Cerebellar cortex (tissue), 1 donor: Measurements from ENCODE around the gene PRM1.

Experiments used
- DNase-seq: peaks from one replicate; pipeline ENCODE4 v3.0.0-alpha.2; 2015; ENCODE audit warnings: low spot score

Gene PRM1

DNA sequence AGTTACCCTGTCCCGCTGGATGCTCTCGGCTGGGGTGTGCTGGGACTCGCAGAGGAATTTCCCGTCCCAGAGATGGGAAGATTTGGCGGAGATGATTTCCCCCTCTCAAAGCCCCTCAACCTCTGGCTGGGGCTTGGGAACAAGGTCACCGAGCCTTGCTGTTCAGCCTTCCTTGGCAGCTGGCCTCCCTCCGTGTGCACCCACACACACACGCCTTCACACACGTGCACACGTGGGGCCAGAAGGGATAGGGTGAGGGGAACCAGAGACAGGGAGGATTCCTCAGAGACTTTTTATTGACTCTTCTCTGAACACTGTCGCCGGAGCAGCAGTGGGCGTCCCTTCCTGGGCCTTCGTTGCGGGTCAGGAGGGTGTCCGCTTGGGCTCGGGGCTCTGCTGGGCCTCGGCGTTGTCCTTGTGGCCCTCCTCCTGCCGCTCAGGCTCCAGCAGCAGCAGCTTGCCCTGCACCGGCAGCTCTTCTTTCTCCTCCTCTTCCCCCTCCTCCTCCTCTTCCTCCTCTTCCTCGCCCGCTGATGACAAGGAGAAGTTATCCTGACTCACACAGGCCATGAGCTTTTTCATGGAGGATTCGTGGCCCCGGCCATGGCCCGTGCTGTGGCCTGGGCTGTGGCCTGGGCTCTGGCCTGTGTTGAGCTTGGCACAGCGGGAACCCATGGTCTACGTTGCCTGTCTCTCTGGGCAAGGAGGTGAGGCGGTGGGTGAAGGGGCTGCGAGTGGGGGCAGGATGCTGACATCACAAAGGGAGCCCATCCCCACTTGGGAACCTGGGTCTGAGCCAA lies 8.0 kb downstream of the PRM1 start, which contains the start of gene PRM3:
Gene PRM3 (minus strand): TSS at position 709 of the 800 bp plus-strand sequence. CDS start 34 bp downstream, at position 675.
- DNase-seq: no peak

DNA sequence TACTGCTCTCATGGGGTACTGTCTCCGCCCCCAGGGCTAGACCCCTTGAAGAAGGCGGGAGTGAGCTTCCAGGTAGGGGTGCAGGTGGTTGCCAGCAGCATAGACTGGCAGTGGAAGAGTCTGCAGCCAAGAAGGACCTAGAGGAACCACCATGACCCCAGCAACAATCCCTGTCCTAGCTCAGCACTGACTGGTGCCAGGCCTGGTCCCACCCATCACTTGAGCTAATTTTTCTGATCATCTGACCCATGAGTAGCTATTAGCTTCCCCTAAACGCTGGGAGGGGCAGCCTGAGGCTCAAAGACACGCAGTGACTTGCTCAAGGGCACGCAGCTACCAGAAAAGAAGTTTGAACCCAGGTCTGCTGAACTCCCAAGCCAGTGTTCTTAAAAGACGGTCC lies 8.6 kb downstream of the PRM1 start:
- no peak for DNase-seq

DNA sequence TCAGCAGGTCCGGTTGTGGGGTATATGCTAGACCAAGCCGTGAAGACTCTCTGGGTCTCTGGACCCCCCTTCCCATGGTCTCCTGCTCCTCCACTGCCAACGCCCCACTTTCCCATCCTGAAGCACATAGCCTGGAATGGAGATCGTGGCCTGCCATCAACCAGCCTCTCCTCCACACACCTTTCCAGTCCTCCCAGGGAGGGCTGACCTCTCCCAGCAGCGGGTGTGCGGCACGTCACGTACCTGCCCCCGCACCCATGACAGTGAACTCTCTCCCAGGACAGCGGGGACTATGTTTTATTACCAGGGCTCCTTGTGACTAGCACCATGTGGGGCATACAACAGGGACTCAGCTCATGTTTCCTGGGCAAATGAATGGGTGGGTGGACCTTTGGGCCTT lies 9.5 kb downstream of the PRM1 start:
- DNase-seq: no peak

DNA sequence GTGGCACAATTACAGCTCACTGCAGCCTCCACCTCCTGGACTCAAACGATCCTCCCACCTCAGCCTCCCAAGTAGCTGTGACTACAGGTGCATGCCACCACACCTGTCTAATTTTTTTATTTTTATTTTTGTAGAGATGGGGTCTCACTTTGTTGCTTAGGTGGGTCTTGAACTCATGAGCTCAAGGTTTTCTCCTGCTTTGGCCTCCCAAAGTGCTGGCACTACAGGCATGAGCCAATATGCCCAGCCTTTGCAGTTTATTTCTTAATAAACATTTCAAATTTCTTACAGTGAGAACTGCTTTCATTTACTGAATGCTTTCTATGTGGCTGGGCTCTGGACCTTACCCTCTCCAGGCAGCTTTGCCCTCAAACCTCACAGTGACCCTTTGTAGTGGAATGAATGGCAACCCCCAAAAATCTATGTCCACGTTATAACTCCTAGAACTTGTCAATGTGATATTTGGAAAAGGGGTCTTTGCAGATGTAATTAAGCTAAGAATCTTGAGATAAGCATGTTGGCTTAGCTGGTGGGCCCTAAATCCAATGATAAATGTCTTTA lies 10.4 kb downstream of the PRM1 start:
- no peak for DNase-seq

DNA sequence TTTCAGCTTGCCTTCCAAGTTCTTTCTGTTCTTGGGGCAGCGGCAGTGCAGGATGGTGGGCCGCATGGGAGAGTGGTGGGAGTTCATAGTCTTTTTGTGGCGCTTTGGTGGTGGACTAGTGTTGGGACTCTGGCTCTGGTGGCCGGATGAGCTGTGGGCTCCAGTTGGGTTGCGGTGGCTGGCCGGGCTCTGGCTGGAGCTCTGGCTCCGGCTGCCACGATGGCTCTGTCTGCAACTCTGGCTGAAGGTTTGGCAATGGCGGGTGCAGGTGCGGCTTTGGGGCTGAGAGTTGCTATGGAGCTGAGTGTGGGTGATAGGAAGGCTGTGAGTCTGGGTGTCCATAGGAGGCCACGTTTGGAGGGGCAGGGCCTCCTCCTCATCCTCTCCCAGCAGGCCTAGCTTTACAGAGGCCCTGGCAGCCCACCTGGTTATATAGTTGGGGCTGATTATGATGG lies 12.2 kb downstream of the PRM1 start, which contains the start of gene TNP2:
Gene TNP2 (minus strand): TSS at position 405 of the 455 bp plus-strand sequence. CDS start 63 bp downstream, at position 342.
- DNase-seq: no peak

DNA sequence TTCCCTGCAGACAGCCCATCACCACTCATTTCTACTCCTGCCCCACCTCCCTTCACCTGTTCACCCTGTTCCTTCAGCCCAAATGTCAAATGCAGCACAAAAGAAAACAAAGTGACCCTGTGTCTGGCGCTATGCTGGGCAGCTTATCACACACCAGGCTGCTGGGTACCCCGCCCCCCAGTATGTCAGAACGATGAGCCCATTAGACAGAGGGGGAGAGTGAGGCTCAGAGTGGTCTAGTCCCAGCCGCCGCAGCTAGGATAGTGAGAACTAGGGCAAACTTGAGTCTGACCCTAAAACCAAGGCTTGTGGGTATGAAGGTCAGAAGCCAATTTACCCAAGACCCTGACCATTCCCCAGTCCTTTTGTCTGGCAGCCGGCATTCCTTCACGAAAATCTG lies 16.0 kb downstream of the PRM1 start:
- DNase-seq: no peak

DNA sequence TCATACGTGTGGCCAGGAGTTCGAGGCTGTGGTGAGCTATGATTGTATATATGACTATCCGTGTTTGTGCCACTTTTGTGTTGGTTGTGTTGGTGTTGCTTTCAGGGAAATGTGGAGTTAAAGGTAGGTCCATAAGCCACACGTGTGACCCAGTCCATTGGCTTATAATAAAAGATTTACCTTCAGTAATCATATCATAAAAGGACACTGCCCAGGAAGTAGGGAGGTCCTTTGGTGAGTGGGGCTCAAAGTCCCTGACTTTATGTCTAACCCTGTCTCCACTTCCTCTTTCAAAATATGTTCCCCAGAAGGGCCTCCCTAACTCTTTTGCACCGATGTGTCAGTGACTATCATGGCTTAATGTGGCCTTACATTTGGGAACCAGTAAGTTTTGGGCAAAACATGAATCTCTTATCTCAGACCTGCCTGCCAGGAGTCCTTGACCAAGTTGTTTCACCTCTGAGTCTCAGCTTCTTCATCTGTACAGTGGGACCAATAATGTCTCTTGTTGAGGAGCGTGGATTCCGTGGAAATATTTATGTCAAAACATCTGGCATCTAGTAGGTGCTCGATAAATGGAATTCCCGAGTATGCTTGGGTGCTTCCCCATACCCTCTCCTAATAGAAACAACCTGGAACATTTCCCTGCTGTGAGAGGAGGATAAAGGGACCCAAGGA lies 16.8 kb downstream of the PRM1 start:
- no peak for DNase-seq

DNA sequence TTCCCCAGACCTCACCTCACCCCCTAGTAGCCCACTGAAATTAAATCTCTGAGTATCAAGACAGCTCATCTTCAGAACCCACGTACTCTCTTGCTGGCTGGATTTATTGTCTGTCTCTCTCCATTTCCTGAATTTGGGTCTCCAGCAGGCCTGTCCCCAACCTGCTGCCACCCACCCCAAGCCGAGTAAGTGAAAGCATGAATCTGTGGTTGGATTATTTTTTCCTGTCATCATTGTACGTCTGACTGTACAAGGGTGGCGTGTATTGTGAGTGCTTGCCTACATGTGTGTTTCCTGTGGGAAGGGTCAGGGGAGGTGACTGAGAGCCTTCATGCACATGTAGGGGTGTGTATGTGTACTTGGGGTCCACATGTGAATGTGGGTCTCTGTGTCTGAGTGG lies 17.4 kb downstream of the PRM1 start:
- no peak for DNase-seq

DNA sequence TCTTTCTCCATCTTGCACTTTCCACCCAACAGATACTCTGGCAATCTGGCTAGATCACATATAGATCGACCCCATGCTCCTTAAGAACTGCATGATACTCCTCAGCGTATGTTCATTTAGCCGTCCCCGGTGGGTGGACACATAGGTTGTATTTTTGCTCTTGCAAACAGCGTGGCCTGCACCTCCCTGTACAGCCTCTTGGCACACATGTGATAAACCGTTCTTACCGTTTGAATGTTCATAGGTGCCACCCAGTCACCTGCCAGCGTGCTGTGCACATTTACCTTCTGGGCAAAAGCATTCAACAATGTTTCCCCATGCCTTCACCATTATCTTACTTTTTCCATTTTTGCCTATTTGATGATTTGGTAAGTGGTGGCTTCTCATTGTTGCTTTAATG lies 18.2 kb downstream of the PRM1 start:
- no peak for DNase-seq

DNA sequence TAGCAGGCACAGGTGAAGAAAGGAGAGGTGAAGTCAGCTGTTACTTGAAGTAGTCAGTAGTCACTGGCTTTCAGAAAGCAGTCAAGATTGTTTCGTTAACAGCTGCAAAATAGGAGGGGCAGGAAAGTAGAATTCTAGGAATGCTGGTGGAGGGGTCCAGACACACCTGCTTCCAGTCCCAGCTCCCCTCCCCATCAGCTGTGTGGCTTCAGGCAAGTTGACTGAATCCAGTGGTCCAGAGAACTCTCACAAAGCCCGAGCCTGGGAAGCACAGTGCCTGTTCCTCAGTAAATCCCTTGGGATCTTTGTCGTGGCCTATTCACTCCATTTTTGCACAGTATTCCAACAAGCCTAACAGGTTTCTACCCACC lies 20.5 kb downstream of the PRM1 start:
- no peak for DNase-seq

DNA sequence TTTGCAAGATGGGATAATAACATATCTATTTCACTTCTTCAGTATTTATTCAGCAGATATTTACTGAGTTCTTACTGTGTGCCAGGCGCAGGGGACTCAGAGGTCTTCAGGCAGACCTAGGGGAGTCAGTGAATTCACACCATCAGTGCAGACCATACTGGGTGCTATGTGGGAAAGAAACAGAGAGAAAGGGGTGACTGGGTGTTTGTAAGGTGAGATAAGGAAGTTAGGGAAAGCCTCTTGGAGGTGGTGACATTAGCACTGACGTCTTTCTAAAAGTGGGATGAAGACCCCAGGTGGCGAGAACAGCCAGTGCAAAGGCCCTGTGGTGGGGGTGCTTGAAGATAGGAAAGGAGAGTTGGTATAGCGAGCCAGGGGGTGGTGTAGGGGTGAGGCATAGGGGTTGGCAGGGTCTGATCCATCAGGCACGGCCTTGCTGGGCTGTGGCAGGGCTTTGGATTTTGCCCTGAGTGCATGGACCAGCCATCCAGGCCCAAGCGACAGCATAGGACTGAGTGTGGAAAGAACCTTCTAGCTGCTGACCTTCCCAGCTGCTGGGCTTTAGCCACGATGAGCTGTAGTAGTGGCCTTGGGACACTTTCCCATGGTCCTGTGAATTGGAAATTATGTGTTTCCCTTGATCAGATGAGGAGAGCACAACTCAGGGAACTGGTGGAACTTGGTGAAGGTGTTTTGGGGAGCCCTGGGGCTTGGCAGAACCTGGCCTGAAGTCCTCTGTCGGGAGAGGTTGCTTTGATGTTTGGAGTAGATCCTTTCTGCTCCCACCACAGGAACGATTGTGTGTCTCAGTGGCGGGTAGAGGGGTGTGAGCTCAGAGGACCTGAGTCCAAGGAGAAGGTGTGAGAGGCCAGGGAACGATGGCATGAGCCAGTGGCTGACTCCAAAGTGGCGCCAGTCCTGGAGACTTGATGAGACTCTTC lies 21.2 kb downstream of the PRM1 start:
- DNase-seq: no peak

DNA sequence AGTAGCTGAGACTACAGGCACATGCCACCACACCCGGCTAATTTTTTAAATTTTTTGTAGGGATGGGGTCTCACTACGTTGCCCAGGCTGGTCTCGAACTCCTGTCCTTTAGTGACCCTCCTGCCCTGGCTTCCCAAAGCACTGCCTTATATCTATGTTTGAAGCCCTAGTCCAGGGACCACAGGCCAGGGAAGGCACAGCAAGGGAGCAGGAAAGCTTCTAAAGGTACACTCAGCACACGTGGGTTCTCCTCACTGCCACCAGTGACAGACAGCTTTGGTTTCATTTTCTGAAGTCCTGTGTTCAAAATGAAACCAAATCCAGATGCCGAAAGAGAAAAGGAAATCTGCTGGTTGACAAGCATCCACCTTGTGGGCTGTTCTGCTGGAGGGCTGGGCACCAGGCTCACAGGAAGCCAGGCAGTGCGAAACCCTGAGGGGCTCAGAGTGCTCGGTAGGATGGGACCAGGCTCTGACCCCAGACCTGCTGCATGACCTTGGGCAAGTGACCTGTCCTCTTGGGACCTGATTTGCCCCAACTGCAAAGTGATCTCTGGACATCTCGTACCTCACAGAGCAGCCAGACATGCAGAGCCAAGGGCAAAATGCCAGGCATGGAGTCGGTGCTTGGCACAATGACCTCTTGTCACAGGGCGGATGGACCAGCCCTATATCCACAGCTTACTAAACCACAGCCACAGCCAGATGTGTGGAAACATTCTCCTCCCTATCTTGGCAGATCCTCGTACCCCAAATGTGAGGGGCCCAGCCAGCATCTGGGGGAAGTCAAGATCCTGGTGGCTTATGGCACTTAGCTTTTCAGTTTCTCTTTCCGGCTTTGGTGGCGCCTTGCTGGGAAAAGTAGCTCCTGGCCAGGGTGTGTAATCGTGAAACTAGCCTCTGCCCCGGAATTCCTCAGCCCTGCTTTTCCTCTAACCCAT lies 22.3 kb downstream of the PRM1 start:
- no peak for DNase-seq

DNA sequence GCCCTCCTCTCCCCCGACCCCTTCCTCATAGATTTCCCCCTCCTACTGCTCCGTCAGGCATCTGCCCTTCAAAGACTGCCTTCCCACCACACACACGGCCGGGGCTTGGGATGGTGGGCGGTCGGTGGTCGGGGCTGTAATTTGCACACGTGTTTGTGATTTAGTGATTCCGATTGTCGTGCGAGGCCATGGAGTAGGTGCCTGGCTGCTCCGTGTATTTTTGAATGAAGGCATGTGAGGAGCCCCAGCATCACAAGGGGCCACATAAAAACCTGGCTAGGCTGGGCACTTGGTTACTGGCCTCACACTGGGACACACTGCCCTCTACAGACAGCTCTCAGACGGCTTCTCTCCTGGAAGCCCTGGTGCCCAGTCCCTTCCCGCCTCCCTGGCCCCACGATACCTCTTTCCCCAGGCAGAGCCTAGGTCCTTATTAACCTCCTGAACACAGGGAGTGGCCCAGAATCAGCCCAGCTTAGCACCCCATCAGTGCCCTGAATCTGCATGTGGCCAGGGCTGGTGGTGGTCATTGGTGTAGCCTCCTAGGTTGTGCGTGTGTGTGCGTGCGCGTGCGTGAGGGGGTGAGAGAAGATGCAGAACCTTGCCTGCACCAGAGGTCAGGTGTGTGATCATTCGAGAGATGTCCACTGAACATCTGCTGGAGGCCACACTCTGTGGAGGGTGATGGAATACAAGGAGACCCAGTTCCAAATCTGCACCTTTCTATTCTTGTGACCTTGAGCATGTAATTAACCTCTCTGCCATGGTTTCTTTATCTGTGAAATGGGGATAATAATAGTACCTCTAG lies 23.8 kb downstream of the PRM1 start:
- DNase-seq: peak; percentile 92

DNA sequence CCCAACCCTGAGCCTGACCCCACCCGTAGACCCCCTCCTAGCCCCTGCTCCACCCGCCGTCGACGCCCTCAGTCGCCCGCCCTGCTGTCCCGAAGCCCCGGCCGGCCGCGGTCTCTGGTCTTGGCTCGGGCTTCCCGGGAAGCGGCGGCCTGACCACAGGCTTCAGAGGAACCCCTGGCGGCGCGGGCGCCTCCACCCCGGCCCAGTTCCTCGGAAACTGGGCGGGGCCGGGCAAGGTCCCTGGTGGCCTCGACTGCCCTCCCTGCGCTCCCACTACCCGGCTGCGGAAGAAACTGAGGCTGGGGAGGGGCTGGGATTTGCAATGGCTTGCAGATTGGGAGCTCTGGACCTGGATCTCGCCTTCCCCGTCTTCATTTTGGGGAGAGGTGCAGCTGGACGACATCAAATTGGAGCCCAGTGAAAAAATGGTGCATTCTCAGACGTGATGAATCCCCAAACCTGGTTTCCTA lies 24.4 kb downstream of the PRM1 start:
- no peak for DNase-seq

DNA sequence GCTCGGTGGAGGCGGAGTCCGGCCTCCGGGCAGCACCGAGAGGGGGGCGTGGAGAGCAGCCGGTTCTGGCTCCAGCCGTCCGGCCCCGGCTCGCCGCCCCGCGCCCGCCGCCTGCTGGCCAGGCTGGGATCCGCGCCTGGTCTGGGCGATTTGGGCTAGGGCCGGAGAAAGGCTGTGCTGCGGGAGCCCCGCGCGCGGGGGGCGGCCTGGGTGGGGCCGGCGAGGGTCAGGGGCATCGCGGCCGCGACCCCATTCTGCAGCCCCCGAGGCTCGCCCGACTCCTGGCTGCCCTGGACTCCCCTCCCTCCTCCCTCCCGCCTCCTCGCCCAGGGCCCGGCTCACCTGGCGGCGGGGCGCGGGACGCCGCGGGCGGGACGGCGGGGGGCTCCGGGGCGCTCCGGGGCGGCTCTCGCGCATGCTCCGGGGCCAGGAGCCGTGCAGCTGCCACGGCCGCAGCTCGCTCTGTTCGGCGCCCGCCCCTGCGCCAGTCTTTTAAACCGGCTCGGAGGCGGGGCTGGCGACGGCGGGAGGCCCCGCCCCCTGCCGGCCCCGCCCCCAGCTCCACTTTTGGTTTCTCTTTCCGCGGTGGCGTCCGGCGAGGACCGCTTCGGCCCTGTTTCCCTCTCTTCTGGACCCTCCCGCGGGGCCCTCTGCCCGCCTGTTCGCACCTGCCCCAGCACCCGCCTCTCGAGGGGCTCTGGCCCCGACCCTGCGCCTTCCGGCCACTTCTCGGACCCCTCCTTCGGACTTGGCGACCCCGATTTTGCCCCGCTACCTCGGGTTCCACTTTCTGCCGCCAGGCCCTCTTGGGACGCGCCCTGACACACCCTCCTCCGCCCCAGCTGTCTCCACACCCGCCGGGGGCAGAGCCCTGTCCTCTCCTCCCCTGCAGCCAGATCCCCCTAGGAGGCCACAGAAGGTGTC lies 25.1 kb downstream of the PRM1 start, which contains the start of gene SOCS1:
Gene SOCS1 (minus strand): TSS at position 468 of the 924 bp plus-strand sequence. CDS start 726 bp downstream, outside the sequence.
- DNase-seq: peak; percentile 76

DNA sequence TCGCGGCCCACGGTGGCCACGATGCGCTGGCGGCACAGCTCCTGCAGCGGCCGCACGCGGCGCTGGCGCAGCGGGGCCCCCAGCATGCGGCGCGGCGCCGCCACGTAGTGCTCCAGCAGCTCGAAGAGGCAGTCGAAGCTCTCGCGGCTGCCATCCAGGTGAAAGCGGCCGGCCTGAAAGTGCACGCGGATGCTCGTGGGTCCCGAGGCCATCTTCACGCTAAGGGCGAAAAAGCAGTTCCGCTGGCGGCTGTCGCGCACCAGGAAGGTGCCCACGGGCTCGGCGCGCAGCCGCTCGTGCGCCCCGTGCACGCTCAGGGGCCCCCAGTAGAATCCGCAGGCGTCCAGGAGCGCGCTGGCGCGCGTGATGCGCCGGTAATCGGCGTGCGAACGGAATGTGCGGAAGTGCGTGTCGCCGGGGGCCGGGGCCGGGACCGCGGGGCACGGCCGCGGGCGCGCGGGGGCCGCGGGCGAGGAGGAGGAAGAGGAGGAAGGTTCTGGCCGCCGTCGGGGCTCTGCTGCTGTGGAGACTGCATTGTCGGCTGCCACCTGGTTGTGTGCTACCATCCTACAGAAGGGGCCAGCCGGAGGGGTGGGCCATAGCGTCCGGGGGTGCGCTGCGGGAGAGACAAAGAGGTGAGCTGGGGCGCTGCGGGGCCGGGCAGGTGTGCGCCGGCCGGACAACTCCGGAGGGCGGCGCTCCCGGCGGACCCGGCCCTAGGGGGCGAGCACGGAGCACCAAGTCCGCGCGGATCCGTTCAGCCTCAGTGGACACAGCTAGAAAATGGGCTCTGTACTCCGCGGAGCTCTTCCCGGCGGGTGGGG lies 26.0 kb downstream of the PRM1 start:
- DNase-seq: no peak
